Measurements from ENCODE around the gene OR6A2.

- TF ChIP-seq CTCF (IDR thresholded peaks at IDR 0.05; ENCODE audit: low read length) (no peak), EZH2 (IDR thresholded peaks at IDR 0.05; ENCODE audit: borderline replicate concordance, low read length) (no peak)
Observed at GRCh38 chr11:6799402-6799801, at the start of gene OR6A2.
